HFF-Myc (cell line): ENCODE measurements around the gene PRMT7.

Source experiments
- DNase-seq: peaks from one replicate; pipeline ENCODE4 v3.0.0-alpha.2; 2011; ENCODE audit warnings: low read depth; ENCODE audit errors: extremely low read depth
- H3K4me3 ChIP-seq: replicated peaks from 2 replicates; pipeline ENCODE4 v1.5.1; 2011; ENCODE audit warnings: low read depth, mild to moderate bottlenecking, control low read depth, low read length
- CTCF ChIP-seq: IDR thresholded peaks from 2 replicates; pipeline ENCODE4 v1.5.1; 2012; ENCODE audit warnings: mild to moderate bottlenecking, low read depth, low read length, control low read depth; ENCODE audit errors: missing control alignments

PRMT7 gene

GRCh38 chr16:68297908-68298307 lies 12.9 kb upstream of the PRMT7 start:
- TF ChIP-seq CTCF: no peak
- no peak for DNase-seq
- H3K4me3 ChIP-seq: no peak overlapping the region

GRCh38 chr16:68298312-68298711 lies 12.5 kb upstream of the PRMT7 start:
- no peak overlapping the region for H3K4me3 ChIP-seq

DNA sequence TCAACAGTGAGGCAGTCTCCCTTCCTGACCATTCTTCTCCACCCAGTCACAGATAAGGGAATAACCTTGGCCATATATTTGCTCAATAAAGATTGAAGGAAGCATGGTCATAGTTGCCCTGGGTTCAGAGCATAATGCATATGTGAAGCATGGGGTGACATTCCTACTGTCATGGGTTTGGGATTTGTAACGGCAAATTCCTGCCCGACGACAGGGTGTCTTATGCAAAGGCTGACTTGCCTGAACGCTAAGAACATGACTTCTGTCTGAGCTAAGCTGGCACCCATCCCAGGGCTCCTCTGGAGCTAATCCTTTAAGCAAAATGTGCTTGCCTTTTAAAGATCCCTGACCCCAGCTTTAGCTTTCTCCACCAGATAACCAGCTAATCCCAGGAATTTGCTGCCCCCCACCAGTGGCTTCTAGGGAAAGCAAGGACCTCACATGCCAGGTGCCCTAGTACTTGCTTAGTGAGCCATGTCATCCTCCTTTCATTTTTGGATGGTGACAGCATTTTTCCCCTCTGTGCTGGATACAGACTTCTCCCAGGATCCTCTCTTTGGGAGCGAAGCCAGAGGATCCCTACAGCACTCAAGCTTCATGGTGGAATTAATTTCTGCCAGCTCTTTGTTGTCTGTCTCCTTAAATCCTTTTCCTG lies 11.8 kb upstream of the PRMT7 start:
- DNase-seq: no peak
- TF ChIP-seq CTCF: no peak
- H3K4me3 ChIP-seq: no peak overlapping the region

More at GRCh38 chr16:68298312-68298711, 12.5 kb upstream of the PRMT7 start:
- TF ChIP-seq CTCF: no peak
- DNase-seq: no peak

GRCh38 chr16:68299571-68300453 lies 11.0 kb upstream of the PRMT7 start:
- DNase-seq: no peak
- no peak for TF ChIP-seq CTCF
- no peak overlapping the region for H3K4me3 ChIP-seq

GRCh38 chr16:68300734-68301459 lies 9.9 kb upstream of the PRMT7 start:
- DNase-seq: no peak
- no peak for TF ChIP-seq CTCF
- H3K4me3 ChIP-seq: no peak overlapping the region

DNA sequence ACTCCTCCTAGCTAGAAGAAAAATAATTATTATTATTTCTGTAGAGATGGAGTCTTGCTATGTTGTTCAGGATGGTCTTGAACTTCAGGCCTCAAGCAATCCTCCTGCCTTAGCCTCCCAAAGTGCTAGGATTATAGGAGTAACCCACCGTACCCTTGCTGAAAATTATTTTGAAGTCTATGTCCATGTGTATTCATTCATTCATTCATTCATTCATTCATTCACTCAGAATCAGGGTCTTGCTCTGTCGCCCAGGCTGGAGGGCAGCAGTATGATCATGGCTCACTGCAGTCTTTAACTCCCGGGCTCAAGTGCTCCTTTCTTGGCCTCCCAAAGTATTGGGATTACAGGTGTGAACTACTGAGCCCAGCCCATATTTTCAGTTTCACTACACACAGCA lies 4.2 kb upstream of the PRMT7 start:
- DNase-seq: no peak
- no peak for TF ChIP-seq CTCF
- no peak overlapping the region for H3K4me3 ChIP-seq
